ENCODE results near the gene ERVFRD-1.

- TF ChIP-seq POLR2A (IDR thresholded peaks at IDR 0.05): no peak
- TF ChIP-seq EP300 (IDR thresholded peaks at IDR 0.05): no peak
- TF ChIP-seq CTCF (IDR thresholded peaks at IDR 0.05): no peak
- TF ChIP-seq POLR2AphosphoS5 (IDR thresholded peaks at IDR 0.05): no peak
Observed at GRCh38 chr6:11094941-11095340, 16.6 kb downstream of the ERVFRD-1 start.
